HG03558 (cell line): Measurements from ENCODE around the gene CD8A.
"Not testable (repeated sequence)": the region's sequence is repeated elsewhere in the genome, so short reads cannot be mapped to it uniquely, and the experiment has no call there.

ENCODE experiments used
- ATAC-seq: cut with Tn5 transposase; IDR thresholded peaks from one replicate; pipeline ENCODE4 v1.9.1; 2021; ENCODE audit warnings: moderate number of reproducible peaks; ENCODE audit not compliant: unreplicated experiment; ENCODE audit errors: extremely low read depth

The CD8A gene

GRCh38 chr2:86741889-86742498 lies 48.7 kb downstream of the CD8A start:
- not testable (repeated sequence) for ATAC-seq

GRCh38 chr2:86739889-86740288 lies 50.8 kb downstream of the CD8A start:
- ATAC-seq: not testable (repeated sequence)

GRCh38 chr2:86739485-86739884 lies 51.2 kb downstream of the CD8A start:
- not testable (repeated sequence) for ATAC-seq

DNA sequence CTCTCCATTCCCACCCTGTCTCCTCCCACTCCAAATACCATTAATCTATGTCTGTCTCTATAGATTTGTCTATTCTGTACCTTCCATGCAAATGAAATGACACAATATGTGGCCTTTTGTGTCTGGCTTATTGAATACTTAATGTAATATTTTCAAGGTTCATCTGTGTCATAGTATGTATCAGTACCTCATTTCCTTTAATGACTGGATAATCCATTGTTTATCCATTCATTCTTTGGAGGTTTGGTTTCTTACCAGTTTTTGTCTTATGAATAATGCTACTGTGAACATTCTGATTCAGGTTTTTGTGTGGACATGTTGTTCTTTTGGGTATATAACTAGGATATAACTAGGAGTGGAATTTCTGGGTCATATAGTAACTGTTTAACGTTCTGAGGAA lies 55.8 kb downstream of the CD8A start:
- not testable (repeated sequence) for ATAC-seq
